Measurements from ENCODE around the gene AAR2.

The AAR2 gene

GRCh38 chr20:36217226-36217625, 19.1 kb upstream of the AAR2 start:
- FAIRE-seq: no peak
- DNase-seq (ENCODE audit: insufficient read length, low spot score): no peak

- no peak for FAIRE-seq
- DNase-seq (ENCODE audit: insufficient read length, low spot score): no peak
Measured at GRCh38 chr20:36218380-36219064, 17.8 kb upstream of the AAR2 start.

GRCh38 chr20:36219671-36220220, 16.5 kb upstream of the AAR2 start:
- no peak for DNase-seq (ENCODE audit: insufficient read length, low spot score)
- FAIRE-seq: no peak

- DNase-seq (ENCODE audit: insufficient read length, low spot score) (no peak), FAIRE-seq (no peak)
Measured at GRCh38 chr20:36225666-36226065, 10.6 kb upstream of the AAR2 start.

GRCh38 chr20:36228770-36229169, 7.5 kb upstream of the AAR2 start:
- no peak for FAIRE-seq
- no peak for DNase-seq (ENCODE audit: insufficient read length, low spot score)

- no peak for FAIRE-seq
- DNase-seq (ENCODE audit: insufficient read length, low spot score): no peak
Measured at GRCh38 chr20:36230019-36230418, 6.3 kb upstream of the AAR2 start.

- FAIRE-seq (no peak), DNase-seq (ENCODE audit: insufficient read length, low spot score) (no peak)
Measured at GRCh38 chr20:36231331-36231730, 4.9 kb upstream of the AAR2 start.

- no peak for FAIRE-seq
- no peak for DNase-seq (ENCODE audit: insufficient read length, low spot score)
Measured at GRCh38 chr20:36234771-36235320, 1.4 kb upstream of the AAR2 start.

- DNase-seq (ENCODE audit: insufficient read length, low spot score) (no peak), FAIRE-seq (no peak)
Measured at GRCh38 chr20:36236786-36237121, 476 bp downstream of the AAR2 start.

GRCh38 chr20:36237477-36237876, 1.2 kb downstream of the AAR2 start:
- no peak for DNase-seq (ENCODE audit: insufficient read length, low spot score)
- FAIRE-seq: no peak

- no peak for FAIRE-seq
Measured at GRCh38 chr20:36238153-36238552, 1.9 kb downstream of the AAR2 start.

GRCh38 chr20:36238760-36239159, 2.5 kb downstream of the AAR2 start:
- FAIRE-seq (no peak), DNase-seq (ENCODE audit: insufficient read length, low spot score) (no peak)

More at GRCh38 chr20:36238153-36238552, 1.9 kb downstream of the AAR2 start:
- no peak for DNase-seq (ENCODE audit: insufficient read length, low spot score)

- FAIRE-seq: no peak
- DNase-seq (ENCODE audit: insufficient read length, low spot score): no peak
Measured at GRCh38 chr20:36240076-36240475, 3.8 kb downstream of the AAR2 start.

- FAIRE-seq: no peak
Measured at GRCh38 chr20:36241678-36242077, 5.4 kb downstream of the AAR2 start.

GRCh38 chr20:36243726-36244125, 7.4 kb downstream of the AAR2 start:
- DNase-seq (ENCODE audit: insufficient read length, low spot score): no peak
- FAIRE-seq: no peak

More at GRCh38 chr20:36241678-36242077, 5.4 kb downstream of the AAR2 start:
- no peak for DNase-seq (ENCODE audit: insufficient read length, low spot score)

- DNase-seq (ENCODE audit: insufficient read length, low spot score) (no peak), FAIRE-seq (no peak)
Measured at GRCh38 chr20:36246401-36246800, 10.1 kb downstream of the AAR2 start.

GRCh38 chr20:36248836-36249235, 12.6 kb downstream of the AAR2 start:
- DNase-seq (ENCODE audit: insufficient read length, low spot score): no peak
- FAIRE-seq: no peak

GRCh38 chr20:36249450-36249849, 13.2 kb downstream of the AAR2 start:
- DNase-seq (ENCODE audit: insufficient read length, low spot score): no peak
- no peak for FAIRE-seq

GRCh38 chr20:36251426-36251825, 15.1 kb downstream of the AAR2 start:
- FAIRE-seq: no peak
- no peak for DNase-seq (ENCODE audit: insufficient read length, low spot score)

- FAIRE-seq: no peak
- no peak for DNase-seq (ENCODE audit: insufficient read length, low spot score)
Measured at GRCh38 chr20:36252511-36252910, 16.2 kb downstream of the AAR2 start.

GRCh38 chr20:36253036-36253435, 16.8 kb downstream of the AAR2 start:
- DNase-seq (ENCODE audit: insufficient read length, low spot score) (no peak), FAIRE-seq (no peak)

- DNase-seq (ENCODE audit: insufficient read length, low spot score) (no peak), FAIRE-seq (no peak)
Measured at GRCh38 chr20:36254076-36254475, 17.8 kb downstream of the AAR2 start.

GRCh38 chr20:36255445-36255844, 19.2 kb downstream of the AAR2 start:
- DNase-seq (ENCODE audit: insufficient read length, low spot score) (no peak), FAIRE-seq (no peak)

All from GM19239 (cell line).